ENCODE data around the gene B3GAT1.

GRCh38 chr11:134437821-134438220 lies 25.8 kb upstream of the B3GAT1 start:
- TF ChIP-seq CTCF (IDR thresholded peaks at IDR 0.05; ENCODE audit: low read depth, low read length) (no peak), EZH2phosphoT487 (IDR thresholded peaks at IDR 0.05; ENCODE audit: low read depth) (no peak)

Measured in OCI-LY3 (cell line).